Thyroid gland (tissue), 4 donors: ENCODE data around the gene PTCH1. TPM values are rescaled to one million over a fixed set of nuclear protein-coding genes. Genes with fewer than 3 reads are reported as not detected.

ENCODE experiments used
- DNase-seq, 2 donors: peaks; one replicate each; pipeline ENCODE4 v3.0.0-alpha.2; 2019
- H3K27ac ChIP-seq, 3 donors: fragments of 200-600 bp; sonication (generic); 1 replicate in 2 of 3; 2 replicates in 1 of 3; pipeline ENCODE4 v1.5.1; 2016 to 2019; ENCODE audit warnings: mild to moderate bottlenecking in 1 of 3, moderate library complexity in 1 of 3
- H3K27me3 ChIP-seq: fragments of 200-600 bp; sonication (generic); one replicate; pipeline ENCODE4 v1.5.1; 2019
- H3K36me3 ChIP-seq, 2 donors: fragments of 200-600 bp; sonication (generic); one replicate each; pipeline ENCODE4 v1.5.1; 2016 to 2019
- H3K4me1 ChIP-seq, 2 donors: fragments of 200-600 bp; sonication (generic); one replicate each; pipeline ENCODE4 v1.5.1; 2017 to 2019
- H3K4me3 ChIP-seq, 3 donors: fragments of 200-600 bp; sonication (generic); replicated peaks in 1 of 3; 1 replicate in 2 of 3; 2 replicates in 1 of 3; pipeline ENCODE4 v1.5.1; 2016; ENCODE audit warnings: mild to moderate bottlenecking in 1 of 3
- H3K9me3 ChIP-seq: fragments of 200-600 bp; sonication (generic); one replicate; pipeline ENCODE4 v1.5.1; 2017
- CTCF ChIP-seq, 6 experiments: fragments of 200-600 bp in 3 of 6; fragments of 450-650 bp in 3 of 6; sonication (generic) in 3 of 6; IDR thresholded peaks; one replicate each; pipeline ENCODE4 v1.5.1; 2016 to 2019; ENCODE audit warnings: antibody characterized with exemption in 6 of 6, mild to moderate bottlenecking in 2 of 6, inconsistent platforms in 1 of 6, moderate library complexity in 1 of 6
- POLR2A ChIP-seq, 2 donors: fragments of 450-650 bp; IDR thresholded peaks; one replicate each; pipeline ENCODE4 v1.6.1; 2017; ENCODE audit warnings: antibody characterized with exemption in 2 of 2, mild to moderate bottlenecking in 2 of 2, moderate library complexity in 1 of 2
- WGBS, 2 donors: methylation state at CpG; one replicate each; pipeline ENCODE4 v1.1.5; 2017; 5-methylcytosine and 5-hydroxymethylcytosine counted together
- intact Hi-C: fragments of 100-400 bp; cut with DNase I; formaldehyde crosslinking; loops from one replicate; pipeline ENCODE4 v1.15.1; 2023
- total RNA-seq, 4 donors: library from RNA; depleted of rRNA; stranded (reverse); fragments of >200 nt; gene quantifications; one replicate each; pipeline ENCODE4 v1.2.3, GENCODE V29; 2016

Gene PTCH1
- total RNA-seq, 4 donors from 2014 or later, result 10.7 to 293 (median 16.3) TPM

GRCh38 chr9:95446259-95446658 lies 70.5 kb downstream of the PTCH1 start:
- no peaks in the 10 kb centered on the region for H3K27me3 ChIP-seq
- no peak for DNase-seq
- intact Hi-C loops, result no loop called here
- no peaks in the 10 kb centered on the region for H3K9me3 ChIP-seq
- H3K4me3 ChIP-seq, result no peak overlapping the region
- H3K36me3 ChIP-seq, result peaks cover 38 to 48% of the 10 kb centered on the region in 2 donors
- 77 to 87% methylated on average over 5 of the region's 5 CpGs for whole genome bisulfite sequencing, 2 donors
- no peak for TF ChIP-seq CTCF (IDR thresholded peaks at IDR 0.05)
- no peak for TF ChIP-seq POLR2A (IDR thresholded peaks at IDR 0.05)
- H3K27ac ChIP-seq, result no peak overlapping the region
- no peaks in the 10 kb centered on the region for H3K4me1 ChIP-seq

- H3K27ac ChIP-seq, result no peak overlapping the region
- H3K9me3 ChIP-seq, result no peaks in the 10 kb centered on the region
- DNase-seq, result no peak
- WGBS, 2 donors, result 92 to 94% methylated on average over 11 to 15 of the region's 15 CpGs
- peaks cover 33 to 42% of the 10 kb centered on the region in 2 donors for H3K36me3 ChIP-seq
- no peak for TF ChIP-seq CTCF (IDR thresholded peaks at IDR 0.05)
- TF ChIP-seq POLR2A (IDR thresholded peaks at IDR 0.05), result no peak
- H3K4me3 ChIP-seq, result no peak overlapping the region
- no peaks in the 10 kb centered on the region for H3K27me3 ChIP-seq
- H3K4me1 ChIP-seq, result no peaks in the 10 kb centered on the region
- intact Hi-C loops, result no loop called here
Measured at GRCh38 chr9:95444160-95444559, 72.6 kb downstream of the PTCH1 start.

- H3K9me3 ChIP-seq, result no peaks in the 10 kb centered on the region
- no peak for TF ChIP-seq CTCF (IDR thresholded peaks at IDR 0.05)
- TF ChIP-seq POLR2A (IDR thresholded peaks at IDR 0.05), result no peak
- H3K27ac ChIP-seq, result no peak overlapping the region
- H3K4me3 ChIP-seq, result no peak overlapping the region
- peaks cover 27 to 35% of the 10 kb centered on the region in 2 donors for H3K36me3 ChIP-seq
- WGBS, 2 donors, result 85 to 88% methylated on average over 2 of the region's 2 CpGs
- no peaks in the 10 kb centered on the region for H3K27me3 ChIP-seq
- DNase-seq, result no peak
- intact Hi-C loops, result no loop called here
- H3K4me1 ChIP-seq, result no peaks in the 10 kb centered on the region
Measured at GRCh38 chr9:95443301-95443700, 73.5 kb downstream of the PTCH1 start.

GRCh38 chr9:95441081-95441480 lies 75.7 kb downstream of the PTCH1 start:
- Histone ChIP-seq H3K4me1 (no peaks in the 10 kb centered on the region), H3K27me3 (no peaks in the 10 kb centered on the region), H3K4me3 (no peak overlapping the region), H3K36me3 (peaks cover 11 to 15% of the 10 kb centered on the region in 2 donors), H3K27ac (no peak overlapping the region), H3K9me3 (no peaks in the 10 kb centered on the region)
- WGBS, 2 donors, result 86 to 94% methylated on average over 9 of the region's 9 CpGs
- no peak for TF ChIP-seq POLR2A (IDR thresholded peaks at IDR 0.05)
- no peak for TF ChIP-seq CTCF (IDR thresholded peaks at IDR 0.05)
- intact Hi-C loops, result no loop called here
- DNase-seq, result no peak

GRCh38 chr9:95440447-95440846 lies 76.3 kb downstream of the PTCH1 start:
- intact Hi-C loops, result no loop called here
- H3K9me3 ChIP-seq, result no peaks in the 10 kb centered on the region

More at GRCh38 chr9:95440447-95440846, 76.3 kb downstream of the PTCH1 start:
- no peak for DNase-seq
- no peak overlapping the region for H3K27ac ChIP-seq
- TF ChIP-seq POLR2A (IDR thresholded peaks at IDR 0.05) (no peak), CTCF (IDR thresholded peaks at IDR 0.05) (no peak)
- no peaks in the 10 kb centered on the region for H3K27me3 ChIP-seq
- H3K4me1 ChIP-seq, result no peaks in the 10 kb centered on the region
- 70 to 76% methylated on average over 3 of the region's 3 CpGs for WGBS, 2 donors
- H3K36me3 ChIP-seq, result peaks cover 5 to 9% of the 10 kb centered on the region in 2 donors
- no peak overlapping the region for H3K4me3 ChIP-seq
